Mesendoderm (in vitro differentiated cells): Measurements from ENCODE around the gene SFT2D1.
A peak's percentile ranks its signal among the peaks of the same experiment; 100 is the strongest.
"Not testable (repeated sequence)": the region's sequence is repeated elsewhere in the genome, so short reads cannot be mapped to it uniquely, and the experiment has no call there.

Experiments
- DNase-seq: peaks from one replicate; pipeline ENCODE4 v3.0.0; 2013
- H2AK5ac ChIP-seq: 2 replicates; pipeline ENCODE4 v1.6.1; 2013; ENCODE audit warnings: low read length, inconsistent platforms
- H2BK120ac ChIP-seq: 2 replicates; pipeline ENCODE4 v1.6.1; 2013; ENCODE audit warnings: low read depth, mild to moderate bottlenecking, low read length, moderate library complexity, mixed read lengths
- H2BK15ac ChIP-seq: replicated peaks from 2 replicates; pipeline ENCODE4 v1.6.1; 2013; ENCODE audit warnings: low read depth, mild to moderate bottlenecking, moderate library complexity
- H2BK5ac ChIP-seq: 2 replicates; pipeline ENCODE4 v1.6.1; 2013; ENCODE audit warnings: low read length, inconsistent platforms
- H3K18ac ChIP-seq: 2 replicates; pipeline ENCODE4 v1.6.1; 2013; ENCODE audit warnings: mild to moderate bottlenecking, low read length, mixed read lengths
- H3K23ac ChIP-seq: one replicate; pipeline ENCODE4 v1.6.1; 2013; ENCODE audit warnings: low read length
- H3K27ac ChIP-seq: 2 replicates; pipeline ENCODE4 v1.5.1; 2013; ENCODE audit warnings: low read depth, mild to moderate bottlenecking, inconsistent platforms, low read length, moderate library complexity
- H3K27me3 ChIP-seq: 2 replicates; pipeline ENCODE4 v1.6.1; 2013; ENCODE audit warnings: low read length, control low read depth, mild to moderate bottlenecking, inconsistent platforms; ENCODE audit not compliant: insufficient read depth, poor library complexity
- H3K36me3 ChIP-seq: 2 replicates; pipeline ENCODE4 v1.6.1; 2013; ENCODE audit warnings: low read length, inconsistent platforms; ENCODE audit not compliant: control insufficient read depth, insufficient read depth
- H3K4ac ChIP-seq: one replicate; pipeline ENCODE4 v1.6.1; 2013; ENCODE audit warnings: low read depth, mild to moderate bottlenecking, low read length, moderate library complexity
- H3K4me1 ChIP-seq: 2 replicates; pipeline ENCODE4 v1.6.1; 2013; ENCODE audit warnings: low read depth, low read length, inconsistent platforms; ENCODE audit not compliant: control insufficient read depth
- H3K4me2 ChIP-seq: 2 replicates; pipeline ENCODE4 v1.6.1; 2013; ENCODE audit warnings: low read length
- H3K4me3 ChIP-seq: 2 replicates; pipeline ENCODE4 v1.5.1; 2013; ENCODE audit warnings: mild to moderate bottlenecking, low read length
- H3K56ac ChIP-seq: one replicate; pipeline ENCODE4 v1.6.1; 2013; ENCODE audit warnings: low read length
- H3K79me1 ChIP-seq: 2 replicates; pipeline ENCODE4 v1.6.1; 2013; ENCODE audit warnings: low read length, inconsistent platforms
- H3K79me2 ChIP-seq: 2 replicates; pipeline ENCODE4 v1.6.1; 2013; ENCODE audit warnings: mild to moderate bottlenecking, low read length; ENCODE audit not compliant: control insufficient read depth, insufficient read depth
- H3K9ac ChIP-seq: 2 replicates; pipeline ENCODE4 v1.6.1; 2013; ENCODE audit warnings: low read length, inconsistent platforms
- H4K5ac ChIP-seq: one replicate; pipeline ENCODE4 v1.6.1; 2013; ENCODE audit warnings: low read length
- H4K8ac ChIP-seq: one replicate; pipeline ENCODE4 v1.6.1; 2013; ENCODE audit warnings: low read depth, mild to moderate bottlenecking, control low read depth, low read length, moderate library complexity
- WGBS: extraction: QIAGEN DNeasy Blood & Tissue Kit; methylation state at CpG from one replicate; pipeline ENCODE4 v1.1.7; 2013; ENCODE audit warnings: low lambda C conversion rate, missing lambda C conversion rate; ENCODE audit not compliant: insufficient coverage; ENCODE audit errors: extremely low coverage; 5-methylcytosine and 5-hydroxymethylcytosine counted together

Gene SFT2D1

DNA sequence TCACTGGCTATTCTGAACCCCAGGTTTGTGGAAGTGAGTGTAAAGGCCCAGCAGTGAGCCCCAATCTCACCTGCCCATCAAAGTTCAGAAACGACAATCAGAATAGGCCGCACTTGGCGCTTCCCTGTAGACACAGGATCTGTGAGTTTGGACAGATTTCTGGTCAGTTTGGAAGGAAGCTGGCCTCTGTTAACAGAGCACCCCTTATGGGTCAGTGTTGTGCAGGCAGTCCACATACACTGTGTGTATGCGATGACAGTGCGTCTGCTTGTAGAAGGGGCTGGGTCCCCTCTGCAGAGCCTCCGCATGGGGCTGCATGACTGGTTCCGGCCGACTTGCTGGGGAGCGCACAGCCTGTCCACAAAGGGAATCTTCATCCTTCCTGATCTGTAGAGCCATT, 43.8 kb upstream of the SFT2D1 start:
- Histone ChIP-seq H3K4me3 (no peak overlapping the region), H2BK120ac (no peak overlapping the region), H3K56ac (no peak overlapping the region), H3K27me3 (no peaks in the 10 kb centered on the region), H3K4ac (no peak overlapping the region), H2BK5ac (no peak overlapping the region), H2BK15ac (no peak overlapping the region), H3K79me1 (no peaks in the 10 kb centered on the region), H3K23ac (no peak overlapping the region), H3K79me2 (no peaks in the 10 kb centered on the region), H3K4me2 (no peak overlapping the region), H3K4me1 (no peaks in the 10 kb centered on the region), H3K27ac (no peak overlapping the region), H4K8ac (no peak overlapping the region), H2AK5ac (no peak overlapping the region), H3K9ac (no peak overlapping the region), H4K5ac (no peak overlapping the region), H3K18ac (no peak overlapping the region), H3K36me3 (no peaks in the 10 kb centered on the region)
- DNase-seq: no peak
- no CpG with 5 or more reads among the region's 9 CpGs for WGBS

DNA sequence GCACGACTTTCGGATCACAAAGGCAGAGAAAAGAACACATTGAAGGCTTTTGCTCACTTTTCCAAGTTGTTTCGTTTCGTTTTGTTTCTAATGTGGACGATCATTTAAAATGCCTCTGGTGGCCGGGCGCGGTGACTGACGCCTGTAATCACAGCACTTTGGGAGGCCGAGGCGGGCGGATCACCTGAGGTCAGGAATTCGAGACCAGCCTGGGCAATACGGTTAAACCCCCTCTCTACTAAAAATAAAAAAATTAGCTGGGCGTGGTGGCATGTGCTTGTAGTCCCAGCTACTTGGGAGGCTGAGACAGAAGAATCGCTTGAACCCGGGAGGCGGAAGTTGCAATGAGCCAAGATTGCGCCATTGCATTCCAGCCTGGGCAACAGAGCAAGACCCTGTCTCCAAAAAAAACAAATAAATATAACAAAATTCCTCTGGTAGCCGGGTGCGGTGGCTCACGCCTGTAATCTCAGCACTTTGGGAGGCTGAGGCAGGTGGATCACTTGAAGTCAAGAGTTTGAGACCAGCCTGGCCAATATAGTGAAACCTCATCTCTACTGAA, 41.5 kb upstream of the SFT2D1 start:
- not testable (repeated sequence) for H3K36me3 ChIP-seq, H2BK120ac ChIP-seq, H2AK5ac ChIP-seq, H3K4me1 ChIP-seq, H3K18ac ChIP-seq, H3K79me1 ChIP-seq, H3K23ac ChIP-seq, H4K8ac ChIP-seq, DNase-seq, H3K79me2 ChIP-seq, H3K27me3 ChIP-seq, H3K4ac ChIP-seq, H2BK15ac ChIP-seq, H2BK5ac ChIP-seq, H4K5ac ChIP-seq
- H3K4me2 ChIP-seq: peak overlapping the region; percentile 89
- peak overlapping the region; percentile 90 for H3K56ac ChIP-seq
- H3K27ac ChIP-seq: peak overlapping the region; percentile 68
- H3K4me3 ChIP-seq: peak overlapping the region; percentile 78
- WGBS: no CpG with 5 or more reads among the region's 22 CpGs
- H3K9ac ChIP-seq: peak overlapping the region; percentile 84

DNA sequence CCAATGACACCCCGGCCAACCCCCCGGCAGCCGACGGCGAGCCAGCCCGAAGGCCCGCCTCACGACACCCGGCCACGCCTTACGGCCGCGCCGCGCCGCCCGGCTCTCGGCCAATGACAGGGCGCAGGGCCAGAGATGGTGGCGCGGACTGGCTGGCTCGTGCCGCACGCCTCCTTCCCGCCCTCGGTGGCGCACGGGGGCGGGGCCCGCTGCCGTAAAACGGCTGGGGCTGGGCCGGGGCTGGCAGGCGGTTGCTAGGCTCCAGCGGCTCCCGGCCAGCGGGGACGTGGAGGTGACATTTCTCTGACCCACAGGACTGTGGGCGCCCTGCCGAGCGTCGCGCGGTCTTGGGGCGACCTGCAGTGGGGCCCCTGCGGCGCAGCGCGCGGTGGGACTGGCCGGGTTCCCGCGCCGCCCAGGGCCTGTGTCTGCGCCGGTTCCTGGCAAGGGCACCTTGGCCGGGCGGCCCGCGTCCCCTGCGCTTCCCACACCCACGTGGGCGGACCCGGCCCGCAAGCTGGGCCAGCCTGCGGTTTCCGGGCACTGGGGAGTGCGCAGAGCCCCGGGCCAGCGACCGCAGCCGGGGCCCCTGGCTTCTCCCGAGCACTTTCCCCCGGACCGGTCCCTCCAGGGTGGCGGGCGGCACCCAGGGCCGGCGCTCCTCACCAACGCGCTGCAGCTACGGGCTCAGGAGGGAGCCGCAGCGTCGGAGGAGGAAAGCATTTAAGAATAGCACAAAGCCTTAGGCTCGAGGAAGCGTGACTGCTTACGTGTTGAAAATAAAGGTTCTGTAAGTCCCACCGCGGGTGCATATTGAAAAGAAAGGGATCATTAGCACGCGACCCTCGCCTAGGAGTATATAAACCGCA, 40.8 kb upstream of the SFT2D1 start, which contains the start of gene MPC1:
MPC1 (minus strand) TSS at position 8 of the 869 bp plus-strand sequence. CDS start 64 bp downstream, outside the sequence.
- Histone ChIP-seq H3K27ac (peak within 1 kb of the TSS; percentile 68), H3K9ac (peak within 1 kb of the TSS; percentile 84), H3K4me1 (no peaks in the 10 kb centered on the region), H2BK120ac (no peak within 1 kb of the TSS), H3K79me1 (no peaks in the 10 kb centered on the region), H3K27me3 (no peaks in the 10 kb centered on the region), H2AK5ac (no peak within 1 kb of the TSS), H2BK15ac (no peak within 1 kb of the TSS), H3K18ac (peak within 1 kb of the TSS; percentile 25), H3K36me3 (no peaks in the 10 kb centered on the region), H3K23ac (no peak within 1 kb of the TSS), H3K4me2 (peak within 1 kb of the TSS; percentile 97), H3K4ac (no peak within 1 kb of the TSS), H3K4me3 (peak within 1 kb of the TSS; percentile 78), H3K56ac (peak within 1 kb of the TSS; percentile 90), H4K8ac (no peak within 1 kb of the TSS), H4K5ac (no peak within 1 kb of the TSS), H3K79me2 (no peaks in the 10 kb centered on the region), H2BK5ac (no peak within 1 kb of the TSS)
- WGBS: no CpG with 5 or more reads among the region's 94 CpGs
- DNase-seq: peak; percentile 98

DNA sequence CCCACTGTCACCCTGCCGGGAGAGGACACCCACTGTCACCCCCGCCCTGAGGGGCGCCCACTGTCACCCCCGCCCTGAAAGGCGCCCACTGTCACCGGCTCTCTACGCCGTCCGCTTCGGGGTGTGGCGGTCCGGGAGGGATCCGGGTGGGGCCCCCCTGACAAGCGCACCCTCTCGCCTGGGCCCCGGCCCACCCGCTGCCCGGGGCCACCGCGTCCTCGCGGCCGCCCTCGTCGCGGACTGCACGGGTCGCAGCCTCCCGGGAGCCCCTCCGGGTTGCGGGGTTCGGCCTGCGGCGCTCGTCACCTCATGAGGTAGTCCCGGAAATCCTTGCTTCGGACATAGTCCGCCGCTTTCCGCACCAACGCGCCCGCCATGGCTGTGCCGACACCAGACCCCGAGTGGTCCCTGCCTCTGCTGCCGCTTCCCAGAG, 40.2 kb upstream of the SFT2D1 start:
- H2BK5ac ChIP-seq: no peak overlapping the region
- no peak overlapping the region for H4K8ac ChIP-seq
- H2AK5ac ChIP-seq: no peak overlapping the region
- H3K4me3 ChIP-seq: peak overlapping the region; percentile 72
- H3K4me1 ChIP-seq: no peaks in the 10 kb centered on the region
- no peak overlapping the region for H3K4ac ChIP-seq
- DNase-seq: no peak
- no peak overlapping the region for H2BK120ac ChIP-seq
- peak overlapping the region; percentile 97 for H3K4me2 ChIP-seq
- no peaks in the 10 kb centered on the region for H3K36me3 ChIP-seq
- H3K18ac ChIP-seq: no peak overlapping the region
- no peak overlapping the region for H3K27ac ChIP-seq
- H3K56ac ChIP-seq: peak overlapping the region; percentile 85
- no peak overlapping the region for H2BK15ac ChIP-seq
- no peaks in the 10 kb centered on the region for H3K27me3 ChIP-seq
- no peaks in the 10 kb centered on the region for H3K79me1 ChIP-seq
- H3K9ac ChIP-seq: peak overlapping the region; percentile 70
- no peak overlapping the region for H4K5ac ChIP-seq
- H3K23ac ChIP-seq: no peak overlapping the region
- WGBS: no CpG with 5 or more reads among the region's 46 CpGs
- no peaks in the 10 kb centered on the region for H3K79me2 ChIP-seq

DNA sequence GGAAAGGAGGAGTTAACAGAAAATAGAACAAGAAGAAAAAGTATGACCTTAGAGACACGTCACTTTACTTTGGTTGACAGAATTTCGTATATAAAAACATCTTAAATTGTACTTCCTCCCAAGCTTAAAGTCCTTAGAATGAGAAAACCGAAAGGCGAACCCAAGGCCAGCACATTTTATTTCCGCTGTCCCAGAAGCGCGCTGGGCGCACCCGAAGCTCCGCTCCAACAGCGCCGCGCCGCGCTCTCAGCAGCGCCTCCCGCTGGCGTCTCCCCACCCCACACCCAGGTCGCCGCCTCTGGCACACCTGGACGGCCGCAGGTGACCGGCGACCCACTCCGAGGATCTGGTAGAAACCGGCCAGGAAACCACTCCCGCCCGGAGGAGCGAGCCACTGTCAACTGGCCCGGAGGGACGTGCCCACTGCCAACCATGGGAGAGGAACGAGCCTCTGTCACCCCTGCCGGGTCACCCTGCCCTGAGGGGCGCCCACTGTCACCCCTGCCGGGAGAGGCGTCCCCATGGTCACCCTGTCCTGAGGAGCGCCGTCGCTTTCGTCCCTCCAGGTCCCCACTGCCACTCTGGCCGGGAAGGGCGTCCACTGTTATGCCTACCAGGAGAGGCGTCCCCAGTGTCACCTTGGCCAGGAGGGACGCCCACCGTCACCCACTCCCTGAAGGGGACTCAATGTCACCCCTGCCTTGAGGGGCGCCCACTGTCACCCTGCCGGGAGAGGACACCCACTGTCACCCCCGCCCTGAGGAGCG, 39.6 kb upstream of the SFT2D1 start:
- Histone ChIP-seq H2BK15ac (no peak overlapping the region), H3K36me3 (no peaks in the 10 kb centered on the region), H3K4me3 (peak overlapping the region; percentile 17), H2BK5ac (no peak overlapping the region), H2AK5ac (no peak overlapping the region), H3K27ac (no peak overlapping the region), H3K4ac (no peak overlapping the region), H3K9ac (peak overlapping the region; percentile 70), H3K79me1 (no peaks in the 10 kb centered on the region), H3K56ac (peak overlapping the region; percentile 74), H3K4me1 (no peaks in the 10 kb centered on the region), H2BK120ac (no peak overlapping the region), H4K8ac (no peak overlapping the region), H3K4me2 (peak overlapping the region; percentile 97), H3K27me3 (no peaks in the 10 kb centered on the region), H3K23ac (no peak overlapping the region), H4K5ac (no peak overlapping the region), H3K79me2 (no peaks in the 10 kb centered on the region), H3K18ac (no peak overlapping the region)
- DNase-seq: peak; percentile 73
- WGBS: no CpG with 5 or more reads among the region's 49 CpGs
